Activated CD8-positive, alpha-beta T cell treated with anti-CD3 and anti-CD28 coated beads for 36 hours (primary cell): ENCODE results near the gene PRKACB. TPM values are rescaled to one million over a fixed set of nuclear protein-coding genes. Genes with fewer than 3 reads are reported as not detected.
A peak's percentile ranks its signal among the peaks of the same experiment; 100 is the strongest.

ENCODE experiments used
- ATAC-seq: fragments of 200-7000 bp; cut with Tn5 transposase; one replicate; pipeline ENCODE4 v1.10.0; 2021; ENCODE audit warnings: mild to moderate bottlenecking, moderate library complexity
- CTCF ChIA-PET: fragments of 350-600 bp; sonication (Branson Sonifier 250); formaldehyde crosslinking; loops from one replicate; lab custom pipeline; 2021; ENCODE audit warnings: antibody characterized with exemption; lab: Charles Lee
- POLR2A ChIA-PET: fragments of 350-600 bp; sonication (Branson Sonifier 250); formaldehyde crosslinking; loops from one replicate; lab custom pipeline; 2021; ENCODE audit warnings: antibody characterized with exemption; lab: Charles Lee
- DNase-seq: peaks from one replicate; pipeline ENCODE4 v3.0.0-alpha.2; 2020
- H3K27ac Mint-ChIP-seq: one replicate; pipeline ENCODE4 v1.8.0; 2021; ENCODE audit warnings: mild to moderate bottlenecking, mixed read lengths
- H3K27me3 Mint-ChIP-seq: one replicate; pipeline ENCODE4 v1.8.0; 2021; ENCODE audit warnings: mixed read lengths
- H3K36me3 Mint-ChIP-seq: one replicate; pipeline ENCODE4 v1.8.0; 2021; ENCODE audit warnings: low read depth, mixed read lengths
- H3K4me1 Mint-ChIP-seq: one replicate; pipeline ENCODE4 v1.8.0; 2021; ENCODE audit warnings: low read depth, mixed read lengths
- H3K4me3 Mint-ChIP-seq: one replicate; pipeline ENCODE4 v1.8.0; 2021; ENCODE audit warnings: mild to moderate bottlenecking, moderate library complexity, mixed read lengths
- H3K9me3 Mint-ChIP-seq: one replicate; pipeline ENCODE4 v1.8.0; 2021; ENCODE audit warnings: mixed read lengths
- intact Hi-C: fragments of 100-400 bp; cut with micrococcal nuclease; formaldehyde crosslinking; loops from one replicate; pipeline ENCODE4 v1.10.0; 2022
- total RNA-seq, 2 experiments: library from RNA; stranded (reverse); gene quantifications; one replicate each; pipeline ENCODE4 v1.2.3, GENCODE V29; 2021
- TF ChIP-seq, protein P1 (sequence below): fragments of 200-600 bp; IDR thresholded peaks from one replicate; pipeline ENCODE4 v1.8.0; 2022; ENCODE audit warnings: antibody characterized with exemption, mild to moderate bottlenecking

The PRKACB gene
- total RNA-seq, 2 experiments from 2014 or later, result 39.9 to 44.7 TPM

DNA sequence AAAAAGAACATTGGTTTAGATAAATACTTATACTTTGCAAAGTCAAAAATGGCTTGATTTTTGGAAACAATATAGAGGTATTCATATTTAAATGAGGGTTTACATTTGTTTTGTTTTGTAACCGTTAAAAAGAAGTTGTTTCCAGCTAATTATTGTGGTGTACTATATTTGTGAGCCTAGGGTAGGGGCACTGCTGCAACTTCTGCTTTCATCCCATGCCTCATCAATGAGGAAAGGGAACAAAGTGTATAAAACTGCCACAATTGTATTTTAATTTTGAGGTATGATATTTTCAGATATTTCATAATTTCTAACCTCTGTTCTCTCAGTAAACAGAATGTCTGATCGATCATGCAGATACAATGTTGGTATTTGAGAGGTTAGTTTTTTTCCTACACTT is 92.2 kb downstream of the PRKACB start:
- POLR2A ChIA-PET, result no interaction called here
- Mint-ChIP-seq H3K4me3 (no peak overlapping the region), H3K9me3 (peaks cover 12% of the 10 kb centered on the region), H3K27ac (no peak overlapping the region), H3K27me3 (no peaks in the 10 kb centered on the region), H3K36me3 (peaks cover 54% of the 10 kb centered on the region), H3K4me1 (peaks cover 3% of the 10 kb centered on the region)
- intact Hi-C loops, result no loop called here
- ATAC-seq, result no peak
- CTCF ChIA-PET, result no interaction called here
- TF ChIP-seq, protein P1, sequence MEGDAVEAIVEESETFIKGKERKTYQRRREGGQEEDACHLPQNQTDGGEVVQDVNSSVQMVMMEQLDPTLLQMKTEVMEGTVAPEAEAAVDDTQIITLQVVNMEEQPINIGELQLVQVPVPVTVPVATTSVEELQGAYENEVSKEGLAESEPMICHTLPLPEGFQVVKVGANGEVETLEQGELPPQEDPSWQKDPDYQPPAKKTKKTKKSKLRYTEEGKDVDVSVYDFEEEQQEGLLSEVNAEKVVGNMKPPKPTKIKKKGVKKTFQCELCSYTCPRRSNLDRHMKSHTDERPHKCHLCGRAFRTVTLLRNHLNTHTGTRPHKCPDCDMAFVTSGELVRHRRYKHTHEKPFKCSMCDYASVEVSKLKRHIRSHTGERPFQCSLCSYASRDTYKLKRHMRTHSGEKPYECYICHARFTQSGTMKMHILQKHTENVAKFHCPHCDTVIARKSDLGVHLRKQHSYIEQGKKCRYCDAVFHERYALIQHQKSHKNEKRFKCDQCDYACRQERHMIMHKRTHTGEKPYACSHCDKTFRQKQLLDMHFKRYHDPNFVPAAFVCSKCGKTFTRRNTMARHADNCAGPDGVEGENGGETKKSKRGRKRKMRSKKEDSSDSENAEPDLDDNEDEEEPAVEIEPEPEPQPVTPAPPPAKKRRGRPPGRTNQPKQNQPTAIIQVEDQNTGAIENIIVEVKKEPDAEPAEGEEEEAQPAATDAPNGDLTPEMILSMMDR, result no peak
- no peak for DNase-seq

DNA sequence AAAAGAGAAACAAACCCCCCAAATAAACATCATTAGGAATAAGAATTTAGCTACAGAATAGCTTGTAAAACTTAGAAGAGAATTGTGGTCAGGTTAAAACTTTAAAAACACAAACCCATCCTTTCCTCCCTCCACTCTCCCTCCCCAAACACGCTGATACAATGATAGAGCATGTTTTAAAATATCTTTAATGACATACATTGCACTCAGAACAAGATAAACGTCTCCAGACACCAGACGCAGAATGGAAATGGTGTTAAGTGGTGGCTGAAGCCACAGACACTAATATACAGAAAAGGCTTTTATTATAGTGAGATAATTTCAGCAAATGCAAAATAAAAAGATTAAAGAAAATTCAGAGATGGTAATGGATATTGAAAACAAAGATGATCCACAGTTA is 98.6 kb downstream of the PRKACB start:
- peaks cover 18% of the 10 kb centered on the region for H3K9me3 Mint-ChIP-seq
- H3K36me3 Mint-ChIP-seq, result peaks cover 36% of the 10 kb centered on the region
- TF ChIP-seq, protein P1, result no peak
- no peak overlapping the region for H3K4me3 Mint-ChIP-seq
- DNase-seq (no peak), ATAC-seq (no peak)
- peaks cover 3% of the 10 kb centered on the region for H3K4me1 Mint-ChIP-seq
- ChIA-PET POLR2A (interaction anchor here (1.1 kb wide), 1 partner anchor 60 kb away, joined by 3 read pairs; no protein-coding TSS in a partner anchor), CTCF (no interaction called here)
- no peak overlapping the region for H3K27ac Mint-ChIP-seq
- H3K27me3 Mint-ChIP-seq, result no peaks in the 10 kb centered on the region
- intact Hi-C loops, result no loop called here

DNA sequence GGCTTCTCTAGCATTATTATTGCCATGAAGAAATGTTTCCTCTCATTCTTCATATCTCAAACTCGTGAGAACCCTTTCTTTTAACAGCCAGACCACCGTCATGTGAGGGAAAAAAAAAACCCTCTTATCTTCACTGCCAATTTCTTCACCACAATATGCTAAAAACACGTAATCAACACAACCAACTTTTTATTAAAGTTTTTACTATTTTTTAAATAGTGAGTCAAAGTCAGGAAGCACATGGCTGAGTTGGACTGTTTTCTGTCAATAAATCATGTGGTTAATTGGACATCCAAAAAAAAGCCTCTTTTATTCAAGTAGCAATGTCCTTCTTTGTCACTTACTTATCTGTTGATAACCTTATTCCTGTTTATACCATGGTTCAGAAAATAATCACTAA is 101.5 kb downstream of the PRKACB start:
- H3K4me1 Mint-ChIP-seq, result no peaks in the 10 kb centered on the region
- peaks cover 14% of the 10 kb centered on the region for H3K9me3 Mint-ChIP-seq
- peaks cover 16% of the 10 kb centered on the region for H3K36me3 Mint-ChIP-seq
- intact Hi-C loops, result no loop called here
- TF ChIP-seq, protein P1, result no peak
- no peaks in the 10 kb centered on the region for H3K27me3 Mint-ChIP-seq
- ATAC-seq, result no peak
- no peak overlapping the region for H3K4me3 Mint-ChIP-seq
- CTCF ChIA-PET, result no interaction called here
- DNase-seq, result no peak
- no peak overlapping the region for H3K27ac Mint-ChIP-seq
- POLR2A ChIA-PET, result interaction anchor here (0.5 to 0.7 kb wide), 2 partner anchors 52 to 151 kb away, joined by 3 read pairs; no protein-coding TSS in a partner anchor

DNA sequence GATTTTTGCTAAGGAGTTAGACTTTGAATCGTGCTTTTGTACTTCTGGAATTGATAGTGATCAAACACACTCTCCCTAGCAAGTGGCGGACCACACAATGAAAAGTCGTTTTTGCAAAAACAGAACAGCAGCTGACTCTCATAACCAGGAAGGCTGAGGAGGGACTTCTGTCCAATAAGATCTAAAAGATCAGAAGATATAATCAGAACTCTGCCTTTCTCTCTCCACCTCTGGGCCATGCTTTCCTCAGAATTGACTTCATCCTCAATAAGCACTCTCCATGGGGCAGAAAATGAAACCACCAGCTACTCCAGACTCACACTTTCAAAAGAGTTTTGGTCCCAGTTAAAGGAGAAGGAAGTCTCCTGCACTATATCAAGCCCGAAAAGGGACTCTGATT is 102.1 kb downstream of the PRKACB start:
- peaks cover 18% of the 10 kb centered on the region for H3K9me3 Mint-ChIP-seq
- H3K27me3 Mint-ChIP-seq, result no peaks in the 10 kb centered on the region
- peaks cover 9% of the 10 kb centered on the region for H3K36me3 Mint-ChIP-seq
- H3K27ac Mint-ChIP-seq, result no peak overlapping the region
- ChIA-PET CTCF (no interaction called here), POLR2A (interaction anchor here (0.5 to 0.7 kb wide), 2 partner anchors 52 to 150 kb away, joined by 3 read pairs; no protein-coding TSS in a partner anchor)
- no peaks in the 10 kb centered on the region for H3K4me1 Mint-ChIP-seq
- DNase-seq (no peak), ATAC-seq (no peak)
- H3K4me3 Mint-ChIP-seq, result no peak overlapping the region
- intact Hi-C loops, result no loop called here
- TF ChIP-seq, protein P1, result no peak

DNA sequence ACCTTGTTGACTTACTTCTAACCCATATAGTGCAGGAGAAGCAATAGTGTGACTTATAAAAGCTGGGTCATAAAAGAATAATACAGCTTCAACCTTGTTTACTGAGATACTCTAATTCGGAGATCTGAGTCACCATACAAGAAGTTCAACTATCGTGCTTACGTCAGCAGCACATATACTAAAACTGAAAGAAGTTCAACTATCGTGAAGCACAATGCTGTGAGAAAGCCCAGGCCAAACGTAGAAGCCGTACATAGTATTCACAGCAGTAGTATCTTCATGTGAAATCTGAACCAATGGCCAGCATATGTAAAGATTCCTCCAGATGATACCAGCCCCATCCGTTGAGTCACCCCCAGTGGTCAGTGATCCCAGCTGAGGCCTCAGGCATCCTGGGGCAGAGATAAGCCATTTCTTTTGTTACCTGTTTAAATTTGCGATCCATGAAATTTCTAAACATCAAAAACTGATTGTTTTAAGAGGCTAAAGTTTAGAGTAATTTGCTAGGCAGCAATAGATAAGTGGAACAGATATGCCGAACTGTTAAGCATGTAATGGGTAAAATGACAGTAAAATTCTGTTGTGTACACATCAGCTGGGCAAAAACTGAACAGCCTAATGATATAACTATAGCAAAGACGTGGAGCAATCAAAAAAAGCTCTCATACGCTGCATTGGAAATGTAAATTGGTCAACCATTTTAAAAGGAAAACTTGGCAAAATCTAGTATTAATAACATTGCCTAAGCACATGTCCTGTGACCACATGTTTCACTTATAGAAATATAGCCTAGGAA is 103.6 kb downstream of the PRKACB start:
- Mint-ChIP-seq H3K27me3 (no peaks in the 10 kb centered on the region), H3K4me3 (no peak overlapping the region), H3K4me1 (no peaks in the 10 kb centered on the region), H3K36me3 (peaks cover under 1% of the 10 kb centered on the region), H3K9me3 (peaks cover 12% of the 10 kb centered on the region), H3K27ac (peak overlapping the region; percentile 78)
- DNase-seq (peak; percentile 21), ATAC-seq (peak; percentile 78)
- TF ChIP-seq, protein P1, result no peak
- intact Hi-C loops, result no loop called here
- POLR2A ChIA-PET, result interaction anchor here (1.2 kb wide), 1 partner anchor 18 kb away, joined by 3 read pairs; no protein-coding TSS in a partner anchor
- CTCF ChIA-PET, result no interaction called here
